Raji (cell line): ENCODE results near the gene HSPA8.
A peak's percentile ranks its signal among the peaks of the same experiment; 100 is the strongest.

Experiments
- POLR2A ChIP-seq: IDR thresholded peaks from 2 replicates; pipeline ENCODE4 v1.6.1; 2011; ENCODE audit warnings: low read depth, low read length, control low read depth; ENCODE audit not compliant: insufficient read depth

Gene HSPA8

GRCh38 chr11:123056835-123057491 lies 5.0 kb downstream of the HSPA8 start:
- TF ChIP-seq POLR2A = no peak

DNA sequence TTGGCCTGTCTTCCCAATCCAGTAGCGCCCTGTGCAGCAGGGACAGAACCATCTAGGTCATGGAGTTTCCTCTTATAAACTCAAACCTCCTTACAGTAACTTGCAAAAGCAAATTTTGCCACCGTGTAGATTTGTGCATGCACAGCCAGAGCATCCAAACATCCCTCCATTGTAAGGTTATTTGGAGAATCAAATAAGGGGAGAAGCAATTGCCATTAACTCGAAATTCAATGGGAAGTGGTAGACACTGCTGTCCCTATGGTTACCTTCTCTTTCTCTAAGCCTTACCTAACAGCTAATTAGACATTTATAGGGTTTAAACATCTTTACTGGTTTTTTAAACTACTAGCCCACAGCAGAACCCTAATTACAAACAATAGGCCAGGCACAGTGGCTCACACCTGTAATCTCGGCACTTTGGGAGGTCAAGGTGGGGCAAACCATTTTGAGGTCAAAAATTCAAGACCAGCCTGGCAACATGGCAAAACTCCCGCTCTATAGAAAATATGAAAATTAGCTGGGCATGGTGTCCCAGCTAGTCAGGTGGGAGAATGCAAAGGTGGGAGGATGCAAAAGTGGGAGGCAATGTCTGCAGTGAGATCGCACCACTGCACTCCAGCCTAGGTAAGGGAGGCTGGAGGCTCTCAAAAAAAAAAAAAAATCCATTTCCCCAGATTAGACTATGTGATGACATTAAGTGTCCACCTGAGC lies 6.6 kb downstream of the HSPA8 start:
- no peak; the same call in 1 of the 2 replicates for TF ChIP-seq POLR2A

GRCh38 chr11:123054301-123055065 lies 7.5 kb downstream of the HSPA8 start:
- TF ChIP-seq POLR2A = peak; percentile 33; the same call in 1 of the 2 replicates

DNA sequence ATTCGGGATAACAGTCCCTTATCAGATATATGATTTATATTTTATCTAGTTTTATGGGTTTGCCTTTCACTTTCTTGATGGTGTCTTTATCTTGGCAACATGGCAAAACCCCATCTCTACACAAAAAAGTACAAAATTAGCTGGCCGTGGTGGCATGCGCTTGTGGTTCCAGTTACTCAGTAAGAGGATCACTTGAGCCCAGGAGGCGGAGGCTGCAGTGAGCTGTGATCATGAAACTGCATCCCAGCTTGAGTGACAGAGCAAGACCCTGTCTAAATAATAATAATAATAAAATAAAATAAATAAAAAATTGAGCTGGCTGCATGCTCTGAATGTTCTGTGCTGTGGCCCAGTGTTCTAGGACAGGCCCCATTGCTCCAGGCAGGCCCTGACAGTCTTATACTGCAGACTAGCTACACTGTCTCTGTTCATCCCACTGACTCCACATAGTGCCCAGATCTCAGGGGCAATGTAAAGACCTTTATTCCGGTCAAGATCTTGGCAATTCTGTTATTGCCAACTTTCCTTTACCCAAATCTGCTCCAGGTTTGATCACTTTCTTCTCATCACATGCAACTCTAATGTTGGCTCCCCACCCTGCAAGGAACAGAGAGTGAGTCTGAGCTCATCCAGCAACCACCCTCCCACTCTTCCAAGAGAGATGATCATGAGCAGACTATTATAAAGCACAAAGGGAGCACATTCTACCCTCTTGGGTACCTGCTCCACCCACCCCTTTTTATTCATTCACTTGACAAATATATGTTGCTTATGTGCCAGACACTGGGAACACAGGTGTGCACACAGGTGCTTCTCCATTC lies 8.8 kb downstream of the HSPA8 start:
- TF ChIP-seq POLR2A = no peak

DNA sequence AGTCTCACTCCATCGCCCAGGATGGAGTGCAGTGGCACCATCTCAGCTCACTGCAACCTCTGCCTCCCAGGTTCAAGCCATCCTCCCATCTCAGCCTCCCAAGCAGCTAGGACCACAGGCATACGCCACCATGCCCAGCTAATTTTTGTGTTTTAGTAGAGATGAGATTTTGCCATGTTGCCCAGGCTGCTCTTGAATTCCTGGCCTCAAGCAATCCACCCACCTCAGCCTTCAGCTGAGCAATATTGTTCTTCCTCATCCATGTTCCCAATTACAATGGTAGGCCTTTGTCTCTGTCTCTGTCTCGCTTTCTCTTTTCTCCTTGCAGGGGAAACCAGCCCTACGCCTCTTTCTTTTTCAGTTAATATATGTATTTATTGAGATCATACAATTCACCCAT lies 10.3 kb downstream of the HSPA8 start:
- TF ChIP-seq POLR2A = no peak

DNA sequence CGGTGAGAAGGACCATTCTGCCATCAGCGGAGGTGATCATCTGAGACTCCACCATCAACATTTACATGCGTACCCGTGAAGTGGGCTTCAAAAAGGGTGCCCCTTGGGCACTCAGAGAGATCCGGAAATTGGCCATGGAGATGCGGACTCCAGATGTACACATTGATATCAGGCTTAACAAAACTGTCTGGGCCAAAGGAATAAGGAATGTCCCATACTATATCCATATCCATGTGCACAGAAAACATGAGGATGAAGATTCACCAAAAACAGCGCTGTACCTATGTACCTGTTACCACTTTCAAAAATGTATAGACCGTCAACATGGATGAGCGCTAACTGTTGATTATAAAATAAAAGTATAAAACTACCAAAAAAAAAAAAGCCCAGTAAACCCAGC lies 10.8 kb downstream of the HSPA8 start:
- TF ChIP-seq POLR2A = no peak

DNA sequence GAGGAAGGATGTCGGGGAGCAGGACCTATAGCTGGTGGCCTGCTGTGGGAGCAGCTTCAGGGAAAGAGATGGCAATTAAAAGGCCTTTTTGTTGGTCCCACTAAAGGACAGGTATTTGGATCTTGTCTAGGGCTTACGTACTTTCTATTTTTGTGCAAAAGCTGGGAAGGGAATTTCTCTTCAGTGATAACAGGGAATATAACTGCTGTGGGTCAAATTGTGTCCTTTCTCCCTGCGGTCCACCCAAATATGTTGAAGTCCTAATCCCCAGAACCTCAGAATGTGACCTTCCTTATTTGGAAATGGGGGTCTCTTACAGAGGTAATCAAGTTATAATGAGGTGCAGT lies 14.0 kb downstream of the HSPA8 start:
- TF ChIP-seq POLR2A = no peak

- no peak for TF ChIP-seq POLR2A
Measured at GRCh38 chr11:123047266-123047946, 14.5 kb downstream of the HSPA8 start.

DNA sequence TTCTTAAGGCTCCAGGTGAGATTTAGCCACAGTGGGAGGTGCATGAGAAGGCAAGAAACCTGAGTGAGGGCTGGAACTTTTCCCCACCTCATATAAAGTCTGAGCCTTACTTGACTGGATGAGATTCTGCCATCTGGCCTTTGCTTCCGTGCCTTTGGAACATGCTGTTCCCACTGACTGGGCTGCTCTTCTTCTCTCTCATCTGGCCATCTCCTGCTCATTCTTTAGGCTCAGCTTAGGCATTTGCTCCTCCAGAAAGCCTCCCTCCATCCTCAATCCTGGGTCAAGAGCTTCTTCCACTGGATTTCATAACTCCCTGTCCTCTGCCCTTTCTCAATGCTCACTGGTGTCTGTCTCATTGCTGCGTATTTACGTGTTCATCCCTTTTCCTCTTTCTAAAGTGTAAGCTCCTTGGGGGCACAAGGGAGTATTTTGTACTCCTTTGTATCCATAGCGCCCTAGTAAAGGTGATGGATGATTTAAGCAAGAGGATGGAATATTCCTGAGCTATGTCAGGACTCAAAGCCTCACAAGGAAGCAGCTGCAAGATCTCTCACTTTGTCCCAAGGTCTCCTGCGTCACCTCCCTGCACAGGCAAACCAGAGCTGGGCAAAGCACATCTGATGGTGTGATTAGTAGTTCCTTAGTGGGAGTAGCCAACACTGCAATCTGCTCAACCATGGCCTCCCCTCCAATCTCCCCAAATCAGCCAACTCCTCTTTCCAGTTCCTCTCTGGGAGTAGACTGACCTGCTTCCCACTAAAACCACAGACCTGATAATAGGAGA lies 15.3 kb downstream of the HSPA8 start:
- no peak for TF ChIP-seq POLR2A

- TF ChIP-seq POLR2A = no peak
Measured at GRCh38 chr11:123045101-123045500, 16.8 kb downstream of the HSPA8 start.

DNA sequence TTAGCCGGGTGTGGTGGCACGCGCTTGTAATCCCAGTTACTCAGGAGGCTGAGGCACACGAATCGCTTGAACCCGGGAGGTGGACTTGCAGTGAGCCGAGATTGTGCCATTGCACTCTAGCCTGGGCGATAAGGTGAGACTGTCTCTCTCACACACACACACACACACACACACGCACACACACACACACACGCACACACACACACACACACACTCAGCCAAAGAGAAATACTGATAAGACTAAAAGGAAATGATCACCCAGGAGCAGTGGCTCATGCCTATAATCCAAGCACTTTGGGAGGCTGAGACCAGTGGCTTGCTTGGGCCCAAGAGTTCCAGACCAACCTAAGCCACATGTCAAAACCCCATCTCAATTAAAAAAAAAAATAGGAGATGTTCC lies 20.8 kb downstream of the HSPA8 start:
- TF ChIP-seq POLR2A = no peak

GRCh38 chr11:123040111-123040432 lies 21.9 kb downstream of the HSPA8 start:
- no peak for TF ChIP-seq POLR2A

- no peak for TF ChIP-seq POLR2A
Measured at GRCh38 chr11:123035831-123036230, 26.1 kb downstream of the HSPA8 start.

DNA sequence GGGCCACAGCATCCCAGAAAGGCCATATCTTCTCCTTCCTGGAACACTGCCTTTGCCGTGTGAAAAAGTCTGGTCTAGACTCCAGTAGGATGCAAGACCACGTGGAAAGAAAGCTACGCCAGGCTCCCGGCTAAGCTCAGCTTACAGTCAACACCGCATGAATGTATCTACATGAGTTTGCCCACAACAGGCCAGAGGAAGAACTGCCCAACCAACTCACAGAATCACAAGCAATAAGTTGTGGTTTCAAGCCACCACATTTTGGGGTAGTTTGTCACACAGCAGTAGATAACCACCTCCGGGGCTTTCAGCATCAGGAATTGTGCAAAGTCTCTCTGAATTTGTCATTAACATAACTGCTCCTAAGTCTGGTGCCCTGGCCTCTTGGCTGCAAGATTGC lies 27.3 kb downstream of the HSPA8 start:
- TF ChIP-seq POLR2A = no peak
